Transverse colon (tissue), 3 donors: ENCODE results near the gene RBM41.

Source experiments
- EP300 ChIP-seq: sonication (generic); formaldehyde crosslinking; IDR thresholded peaks from one replicate; pipeline ENCODE4 v1.6.1; 2017; ENCODE audit warnings: antibody characterized with exemption, low read depth
- POLR2A ChIP-seq: fragments of 450-650 bp; IDR thresholded peaks from one replicate; pipeline ENCODE4 v1.6.1; 2016; ENCODE audit warnings: antibody characterized with exemption, mild to moderate bottlenecking, moderate library complexity
- TF ChIP-seq, protein P1 (sequence below), 5 experiments: fragments of 200-600 bp in 3 of 5; fragments of 450-650 bp in 2 of 5; sonication (generic) in 3 of 5; IDR thresholded peaks; 1 replicate in 2 of 5; 2 replicates in 3 of 5; pipeline ENCODE4 v1.5.1; 2016 to 2017; ENCODE audit warnings: antibody characterized with exemption in 5 of 5, inconsistent platforms in 3 of 5, mild to moderate bottlenecking in 2 of 5, moderate library complexity in 1 of 5

DNA sequence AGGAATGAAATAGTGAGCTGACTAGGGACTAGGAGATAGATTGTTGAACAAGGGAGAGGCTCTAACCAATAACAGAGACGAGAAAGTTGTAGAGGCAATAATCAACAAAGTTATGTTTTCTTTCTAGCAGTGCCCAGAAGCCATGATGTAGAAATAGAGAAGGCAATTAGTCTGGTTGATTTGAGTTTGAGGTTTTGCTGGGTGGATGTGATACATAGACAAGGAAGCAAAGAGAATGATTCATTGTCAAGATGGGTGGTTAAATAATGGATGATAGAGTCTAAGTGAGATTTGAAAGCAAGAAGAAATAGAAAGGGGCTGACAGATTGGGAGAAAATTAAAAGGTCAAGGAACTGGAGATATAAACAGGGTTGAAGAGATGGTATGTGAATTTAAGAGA lies 11.2 kb downstream of the RBM41 start:
- TF ChIP-seq, protein P1, sequence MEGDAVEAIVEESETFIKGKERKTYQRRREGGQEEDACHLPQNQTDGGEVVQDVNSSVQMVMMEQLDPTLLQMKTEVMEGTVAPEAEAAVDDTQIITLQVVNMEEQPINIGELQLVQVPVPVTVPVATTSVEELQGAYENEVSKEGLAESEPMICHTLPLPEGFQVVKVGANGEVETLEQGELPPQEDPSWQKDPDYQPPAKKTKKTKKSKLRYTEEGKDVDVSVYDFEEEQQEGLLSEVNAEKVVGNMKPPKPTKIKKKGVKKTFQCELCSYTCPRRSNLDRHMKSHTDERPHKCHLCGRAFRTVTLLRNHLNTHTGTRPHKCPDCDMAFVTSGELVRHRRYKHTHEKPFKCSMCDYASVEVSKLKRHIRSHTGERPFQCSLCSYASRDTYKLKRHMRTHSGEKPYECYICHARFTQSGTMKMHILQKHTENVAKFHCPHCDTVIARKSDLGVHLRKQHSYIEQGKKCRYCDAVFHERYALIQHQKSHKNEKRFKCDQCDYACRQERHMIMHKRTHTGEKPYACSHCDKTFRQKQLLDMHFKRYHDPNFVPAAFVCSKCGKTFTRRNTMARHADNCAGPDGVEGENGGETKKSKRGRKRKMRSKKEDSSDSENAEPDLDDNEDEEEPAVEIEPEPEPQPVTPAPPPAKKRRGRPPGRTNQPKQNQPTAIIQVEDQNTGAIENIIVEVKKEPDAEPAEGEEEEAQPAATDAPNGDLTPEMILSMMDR (IDR thresholded peaks at IDR 0.05): no peak
- TF ChIP-seq POLR2A (no peak), EP300 (no peak)
